Adrenal gland (tissue), 5 donors: ENCODE measurements around the gene ADGRB3.
A peak's percentile ranks its signal among the peaks of the same experiment; 100 is the strongest.

Experiments
- CTCF ChIP-seq, 6 experiments: fragments of 450-650 bp in 4 of 6; fragments of 200-600 bp in 2 of 6; sonication (generic) in 1 of 6; IDR thresholded peaks; 1 replicate in 5 of 6; 2 replicates in 1 of 6; pipeline versions ENCODE4 v1.5.1 to v1.8.0; 2016 to 2021; ENCODE audit warnings: antibody characterized with exemption in 6 of 6, mild to moderate bottlenecking in 2 of 6, moderate library complexity in 1 of 6
- POLR2A ChIP-seq, 2 donors: fragments of 450-650 bp; IDR thresholded peaks; one replicate each; pipeline ENCODE4 v1.6.1; 2017; ENCODE audit warnings: antibody characterized with exemption in 2 of 2, mild to moderate bottlenecking in 2 of 2, moderate library complexity in 1 of 2
- donor health status: DM: no; HTN: no; CAD: no.

- TF ChIP-seq CTCF (IDR thresholded peaks at IDR 0.05), result peak; percentile 50 to 94 (median 76)
- TF ChIP-seq POLR2A (IDR thresholded peaks at IDR 0.05), result no peak
Measured at GRCh38 chr6:68638230-68638900, 3.3 kb downstream of the ADGRB3 start.
